ENCODE results near the gene SFXN3. TPM values are rescaled to one million over a fixed set of nuclear protein-coding genes. Genes with fewer than 3 reads are reported as not detected.

Gene SFXN3
- total and polyA plus RNA-seq, 10 of the 15 experiments (the other 5 are each of a cell fraction or from before 2014, with no cell fraction given) = 0.05 to 11.3 (median 1.2) TPM

- ChIA-PET RAD21 (ENCODE audit: unreplicated experiment) (no interaction called here), SMC1A (ENCODE audit: uncharacterized antibody, unreplicated experiment) (no interaction called here), POLR2A (no interaction called here), CTCF (no interaction called here)
- Histone ChIP-seq H3K36me3 (ENCODE audit: control insufficient read depth in 2 of 2, insufficient read depth in 2 of 2, low read length in 1 of 2) (peaks cover 0 to 3% of the 10 kb centered on the region in 2 experiments; a peak in 2 of 4 replicates), H3K9ac (ENCODE audit: control insufficient read depth, insufficient read depth, low read length) (no peak overlapping the region), H3K4me2 (ENCODE audit: control insufficient read depth, insufficient read depth) (no peak overlapping the region), H3K4me3 (no peak overlapping the region), H2AFZ (ENCODE audit: control insufficient read depth, low read depth, low read length) (no peak overlapping the region), H3K9me3 (replicated peaks; ENCODE audit: control insufficient read depth, insufficient read depth, low read length) (no peaks in the 10 kb centered on the region), H3K79me2 (ENCODE audit: control insufficient read depth, insufficient read depth, low read length) (peaks cover 19% of the 10 kb centered on the region), H3K4me1 (ENCODE audit: control insufficient read depth, insufficient read depth, low read length) (peaks cover 14% of the 10 kb centered on the region), H3K27me3 (replicated peaks in 1 of 2; ENCODE audit: control insufficient read depth in 2 of 2, insufficient read depth in 2 of 2, low read length in 1 of 2) (no peaks in the 10 kb centered on the region), H4K20me1 (ENCODE audit: control insufficient read depth, insufficient read depth) (no peaks in the 10 kb centered on the region), H3K27ac (ENCODE audit: control insufficient read depth, insufficient read depth) (no peak overlapping the region)
- in situ Hi-C loops (cut with MboI) = no loop called here
- intact Hi-C loops (cut with micrococcal nuclease; ENCODE audit: unreplicated experiment) = no loop called here
- no TSS peak for BruUV-seq (replicated peaks)
- whole genome bisulfite sequencing (ENCODE audit: insufficient coverage, insufficient replicate concordance, low lambda C conversion rate, missing lambda C conversion rate) = 91% methylated on average over 21 of the region's 24 CpGs
- no peak for ATAC-seq
- TF ChIP-seq RELB (IDR thresholded peaks at IDR 0.05; ENCODE audit: low read depth) = no peak
- no peak for TF ChIP-seq YY1 (IDR thresholded peaks at IDR 0.05; ENCODE audit: low read depth, low read length)
- TF ChIP-seq ELK1 (IDR thresholded peaks at IDR 0.05; ENCODE audit: low read depth, low read length) = no peak
- no peak for TF ChIP-seq E4F1 (IDR thresholded peaks at IDR 0.05; ENCODE audit: borderline replicate concordance, partially characterized antibody)
- TF ChIP-seq NFYB (IDR thresholded peaks at IDR 0.05; ENCODE audit: insufficient read depth, low read depth, low read length) = no peak
- no peak for TF ChIP-seq SIN3A (IDR thresholded peaks at IDR 0.05; ENCODE audit: low read depth, low read length)
- no peak for TF ChIP-seq HCFC1 (IDR thresholded peaks at IDR 0.05; ENCODE audit: low read length)
- TF ChIP-seq SMARCA5 (IDR thresholded peaks at IDR 0.05) = no peak
- DNase-seq (ENCODE audit: low read depth, low spot score) = no peak
- FAIRE-seq = no peak
Measured at GRCh38 chr10:100982916-100983830, 47.9 kb upstream of the SFXN3 start.
